DMS 273 (cell line): ENCODE results near the gene VPS37D.
A peak's percentile ranks its signal among the peaks of the same experiment; 100 is the strongest.
"Not testable (repeated sequence)": the region's sequence is repeated elsewhere in the genome, so short reads cannot be mapped to it uniquely, and the experiment has no call there.

ENCODE experiments used
- DNase-seq: peaks from one replicate; lab custom pipeline; 2025; ENCODE audit not compliant: unreplicated experiment; lab: John Stamatoyannopoulos, UW

VPS37D gene

GRCh38 chr7:73704640-73705550 is 37.3 kb downstream of the VPS37D start:
- peak; percentile 97 for DNase-seq

- DNase-seq, result peak; percentile 78
These were observed 37.9 kb downstream of the VPS37D start for GRCh38 chr7:73705551-73705920.

DNA sequence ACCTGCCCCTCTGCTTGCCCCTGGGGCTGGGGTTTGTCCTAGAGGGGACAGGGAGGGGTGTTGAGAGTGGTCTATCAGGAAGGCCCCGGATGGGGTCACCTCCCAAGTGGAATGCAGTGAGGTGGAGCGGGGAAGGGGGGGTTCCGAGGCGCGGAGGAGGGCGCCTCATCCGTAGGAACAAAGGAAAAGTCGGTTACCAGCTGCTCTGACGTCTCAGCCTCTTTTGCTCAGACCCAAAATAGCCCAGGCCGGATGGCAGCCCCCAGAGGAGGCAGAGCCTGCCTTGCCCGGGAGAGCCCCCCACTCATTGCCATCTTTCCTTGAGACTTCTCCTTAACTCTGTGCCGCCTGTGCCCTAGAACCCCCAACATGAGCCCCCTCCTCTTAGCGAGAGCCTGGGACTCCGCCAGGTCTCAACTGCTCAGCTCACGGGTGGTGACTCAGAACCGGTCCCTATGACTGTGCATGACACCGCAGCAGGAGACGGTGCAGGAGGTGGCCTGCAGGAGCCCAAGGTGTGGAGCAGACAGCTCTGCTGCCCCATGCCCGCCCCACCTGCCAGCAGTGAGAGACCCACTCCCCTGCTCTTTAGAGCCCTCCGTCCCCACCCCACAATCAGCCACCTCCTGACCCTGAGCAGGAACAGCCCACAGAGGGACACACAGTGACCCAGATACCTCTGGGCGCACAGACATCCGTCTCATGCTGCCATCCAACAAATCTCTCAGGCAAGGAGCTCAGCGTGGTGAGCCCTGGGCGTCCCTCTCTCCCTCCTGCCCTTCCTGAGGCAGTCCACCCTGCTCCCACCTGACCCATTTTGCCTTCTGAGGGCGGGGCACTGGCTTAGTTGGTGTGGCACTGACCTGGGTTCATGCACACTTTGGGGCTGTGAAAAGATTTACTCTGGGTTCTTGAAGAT is 38.8 kb downstream of the VPS37D start:
- peak; percentile 87 for DNase-seq

GRCh38 chr7:73707045-73707631 is 39.5 kb downstream of the VPS37D start:
- peak; percentile 96 for DNase-seq

- no peak for DNase-seq
These were observed 41.4 kb downstream of the VPS37D start for GRCh38 chr7:73708961-73709549.

DNA sequence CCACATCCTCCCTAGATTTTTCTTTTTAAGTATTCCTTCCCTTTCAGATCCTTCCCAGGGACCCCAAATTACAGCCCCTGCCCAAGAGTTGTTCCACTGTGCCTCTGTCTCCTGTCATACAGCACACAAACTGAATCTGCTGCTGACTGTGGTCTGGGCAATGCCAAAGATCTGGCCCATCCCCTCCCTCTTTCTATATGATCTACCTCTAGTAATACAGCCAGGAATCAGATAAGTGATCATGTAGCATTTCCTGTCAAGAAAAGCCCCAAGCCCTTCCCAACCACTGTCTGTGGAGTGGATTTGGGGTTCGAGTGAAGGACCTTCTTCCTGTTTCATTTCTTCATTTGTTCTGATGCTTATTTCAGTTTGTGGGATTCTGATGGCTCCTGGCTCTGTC is 45.1 kb downstream of the VPS37D start:
- no peak for DNase-seq

- DNase-seq, result not testable (repeated sequence)
These were observed 45.7 kb downstream of the VPS37D start for GRCh38 chr7:73713319-73713718.

DNA sequence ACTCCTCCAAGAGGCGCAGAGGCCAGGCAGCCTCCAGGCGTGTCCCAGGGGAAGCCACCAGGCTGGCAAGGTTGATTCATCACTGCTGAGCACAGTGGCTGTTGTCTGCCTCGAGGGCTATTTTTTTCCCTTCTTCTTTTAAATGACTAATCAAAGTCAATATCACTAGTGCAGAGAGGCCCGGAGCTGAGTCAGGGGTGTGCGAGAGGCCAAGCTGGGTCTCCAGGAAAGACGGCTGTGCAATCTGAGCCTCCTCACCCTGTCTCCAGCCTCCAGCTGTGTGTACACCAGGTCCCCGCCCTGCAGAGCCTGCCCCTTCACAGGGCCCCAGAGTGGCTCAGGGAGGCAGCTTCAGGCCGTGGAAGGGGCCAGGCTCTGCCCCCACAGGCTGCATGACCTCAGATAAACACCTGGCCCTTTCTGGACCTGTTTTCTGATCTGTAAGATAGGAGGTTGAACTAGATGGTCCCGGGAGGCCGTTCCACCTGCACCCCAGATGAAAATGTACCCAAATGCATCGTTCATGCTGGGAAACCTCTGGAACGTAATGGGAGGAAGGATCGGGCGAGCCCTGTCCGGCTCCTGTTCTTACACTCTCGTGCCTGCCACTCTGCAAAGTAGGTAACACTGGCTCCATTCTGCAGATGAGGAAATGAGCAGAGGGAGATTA is 48.2 kb downstream of the VPS37D start:
- DNase-seq, result peak; percentile 93

GRCh38 chr7:73716318-73716890 is 48.8 kb downstream of the VPS37D start:
- peak; percentile 88 for DNase-seq

DNA sequence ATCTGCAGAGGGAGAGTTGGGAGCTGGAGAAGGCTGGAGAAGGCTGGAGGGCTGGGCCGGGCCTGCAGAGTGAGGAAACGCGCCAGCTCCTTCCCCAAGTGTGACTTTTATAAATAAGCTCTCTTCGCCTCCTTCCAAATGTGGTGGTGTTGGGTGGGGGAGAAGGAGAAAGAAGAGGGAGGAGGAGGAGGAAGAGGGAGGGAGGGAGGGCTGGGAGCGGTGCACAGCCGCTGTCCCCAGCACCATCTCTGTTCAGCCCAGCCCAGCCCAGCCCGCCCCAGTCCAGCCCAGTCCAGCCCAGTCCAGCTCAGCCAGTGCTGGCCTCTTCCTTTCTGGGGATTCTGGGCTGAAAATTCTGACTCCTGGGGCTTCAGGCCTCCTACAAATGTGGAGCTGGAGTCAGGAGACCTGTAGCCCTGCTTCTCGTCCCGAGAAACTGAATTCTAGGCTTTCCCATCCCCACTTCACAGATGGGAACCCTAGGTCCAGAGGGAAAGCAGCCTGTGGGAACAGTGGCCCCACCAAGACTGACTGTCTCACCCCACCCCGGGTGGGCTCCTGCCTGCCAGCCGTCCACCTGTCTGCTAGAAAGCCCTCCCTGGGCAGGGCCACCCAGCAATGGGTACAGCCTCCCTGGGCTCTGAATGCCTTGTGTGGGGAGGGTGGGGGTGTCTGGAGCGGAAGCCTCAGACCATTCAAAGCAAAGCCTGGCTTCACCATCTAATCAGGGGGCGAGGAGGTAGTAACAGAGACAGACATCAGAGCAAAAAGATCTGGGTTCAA is 49.6 kb downstream of the VPS37D start:
- peak; percentile 56 for DNase-seq

DNA sequence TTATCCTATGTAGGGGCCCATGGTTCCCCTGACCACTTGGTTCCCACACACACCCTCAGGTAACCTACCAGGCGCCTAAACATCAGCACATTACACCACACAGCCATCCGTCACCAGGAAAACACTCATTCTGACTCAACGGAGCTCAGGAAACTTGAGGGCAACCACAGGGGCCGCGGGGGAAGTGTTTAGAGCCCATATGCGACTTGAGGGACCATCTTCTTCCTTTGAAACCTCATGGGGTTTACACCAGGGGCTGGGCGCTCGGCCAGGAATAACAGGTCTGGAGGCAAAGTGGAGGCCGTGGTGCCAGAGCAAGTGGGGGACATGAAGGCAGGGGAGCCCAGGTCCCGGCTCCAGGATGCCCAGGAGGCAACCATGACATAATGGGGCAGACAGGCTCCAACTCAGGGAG is 50.4 kb downstream of the VPS37D start:
- DNase-seq, result peak; percentile 78

GRCh38 chr7:73718438-73718881 is 50.8 kb downstream of the VPS37D start:
- DNase-seq, result no peak

DNA sequence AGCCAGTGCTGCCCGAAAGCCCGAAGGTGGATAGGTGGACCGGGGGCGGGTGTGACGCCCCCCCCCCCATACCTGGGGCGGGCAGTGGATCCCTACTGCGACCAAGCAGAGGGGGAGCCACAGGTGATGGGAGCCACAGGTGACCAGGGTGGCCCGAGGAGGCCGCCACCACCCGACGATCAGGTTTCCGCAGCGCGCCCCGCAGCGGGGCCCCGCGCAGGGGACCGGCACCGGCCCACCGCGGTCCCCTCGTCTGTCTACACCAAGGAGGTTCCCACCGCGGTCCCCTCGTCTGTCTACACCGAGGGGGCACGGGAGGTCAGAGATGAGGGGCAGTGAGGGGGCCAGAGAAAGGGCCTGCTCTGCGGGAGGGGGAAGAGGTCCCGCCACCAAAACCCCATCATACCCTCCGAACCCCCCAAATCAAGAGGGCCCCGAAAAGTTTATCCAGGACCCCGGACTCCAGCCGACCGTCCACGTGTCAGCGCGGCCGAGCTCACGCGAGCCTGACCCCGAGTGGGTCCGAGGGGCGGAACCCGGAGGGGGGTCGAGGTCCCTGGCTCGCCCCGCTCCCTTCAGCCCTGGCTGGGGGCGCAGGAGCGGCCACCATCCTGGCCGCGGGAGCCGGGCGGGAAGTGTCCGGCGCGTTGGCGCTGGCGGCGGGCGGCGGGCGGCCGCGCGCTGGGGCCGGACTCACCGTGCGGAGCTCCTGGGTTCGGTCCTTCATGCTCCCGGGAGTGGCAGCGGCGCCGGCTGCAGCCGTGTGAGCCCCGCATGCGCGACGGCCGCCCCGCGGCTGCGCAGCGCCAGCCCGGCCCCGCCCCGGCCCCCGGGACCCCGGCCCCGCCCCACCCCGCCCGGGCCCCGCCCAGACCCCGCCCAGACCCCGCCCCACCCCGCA is 51.5 kb downstream of the VPS37D start, which contains the start of gene STX1A:
STX1A (minus strand) TSS at position 765 of the 901 bp plus-strand sequence; CDS start at position 727, 38 bp downstream.
- peak; percentile 92 for DNase-seq

DNA sequence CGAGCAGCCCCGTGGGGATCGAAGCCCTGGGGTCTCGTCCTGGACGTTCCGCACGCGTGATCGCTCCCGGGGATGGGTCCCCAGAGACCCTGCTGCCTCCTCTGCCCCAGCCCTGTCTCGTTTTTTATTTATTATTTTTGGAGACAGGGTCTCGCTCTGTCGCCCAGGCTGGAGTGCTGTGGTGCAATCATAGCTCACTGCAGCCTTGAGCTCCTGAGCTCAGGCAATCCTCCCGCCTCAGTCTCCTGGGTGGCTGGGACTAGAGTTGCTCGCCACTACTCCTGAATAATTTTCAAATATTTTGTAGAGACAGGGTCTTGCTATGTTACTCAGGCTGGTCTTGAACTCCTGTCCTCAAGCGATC is 52.2 kb downstream of the VPS37D start:
- DNase-seq, result no peak

DNA sequence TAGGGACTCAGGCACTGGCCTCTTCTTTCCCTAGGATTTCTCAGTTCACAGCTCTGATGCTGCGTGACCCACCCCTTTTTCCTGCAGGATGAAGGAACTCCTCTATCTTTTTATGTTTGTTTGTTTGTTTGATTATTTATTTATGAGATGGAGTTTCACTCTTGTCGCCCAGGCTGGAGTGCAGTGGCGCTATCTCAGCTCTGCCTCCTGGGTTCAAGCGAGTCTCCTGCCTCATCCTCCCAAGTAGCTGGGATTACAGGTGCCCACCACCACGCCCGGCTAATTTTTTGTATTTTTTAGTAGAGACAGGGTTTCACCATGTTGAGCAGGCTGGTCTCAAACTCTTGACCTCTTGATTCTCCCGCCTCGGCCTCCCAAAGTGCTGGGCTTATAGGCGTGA is 52.8 kb downstream of the VPS37D start:
- not testable (repeated sequence) for DNase-seq

- peak; percentile 100 for DNase-seq
These were observed 53.8 kb downstream of the VPS37D start for GRCh38 chr7:73721377-73721817.
